GM21360 (cell line): ENCODE data around the gene CMTM4.
"Not testable (repeated sequence)": the region's sequence is repeated elsewhere in the genome, so short reads cannot be mapped to it uniquely, and the experiment has no call there.

ENCODE experiments used
- ATAC-seq: cut with Tn5 transposase; IDR thresholded peaks from one replicate; pipeline ENCODE4 v1.9.1; 2021; ENCODE audit warnings: mild to moderate bottlenecking, moderate library complexity; ENCODE audit not compliant: unreplicated experiment

Gene CMTM4

DNA sequence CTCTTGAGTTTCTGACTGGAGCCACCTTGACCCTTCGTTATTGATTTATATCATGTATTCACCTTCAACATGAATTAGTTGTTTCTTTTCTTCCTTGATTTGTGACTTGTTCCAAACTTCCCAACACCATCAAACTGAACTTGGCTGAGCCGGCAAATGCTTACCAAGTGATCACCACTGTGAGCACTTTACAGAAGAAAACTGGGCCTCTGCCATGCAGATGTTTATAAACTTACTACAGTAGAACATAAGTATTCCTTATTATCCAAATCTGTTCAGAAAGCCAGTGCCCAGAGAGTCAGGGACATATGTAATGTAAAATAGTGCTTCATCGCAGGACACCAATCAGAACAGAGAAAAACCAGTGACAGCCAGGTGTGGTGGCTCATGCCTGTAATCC lies 19.9 kb downstream of the CMTM4 start:
- no peak for ATAC-seq

DNA sequence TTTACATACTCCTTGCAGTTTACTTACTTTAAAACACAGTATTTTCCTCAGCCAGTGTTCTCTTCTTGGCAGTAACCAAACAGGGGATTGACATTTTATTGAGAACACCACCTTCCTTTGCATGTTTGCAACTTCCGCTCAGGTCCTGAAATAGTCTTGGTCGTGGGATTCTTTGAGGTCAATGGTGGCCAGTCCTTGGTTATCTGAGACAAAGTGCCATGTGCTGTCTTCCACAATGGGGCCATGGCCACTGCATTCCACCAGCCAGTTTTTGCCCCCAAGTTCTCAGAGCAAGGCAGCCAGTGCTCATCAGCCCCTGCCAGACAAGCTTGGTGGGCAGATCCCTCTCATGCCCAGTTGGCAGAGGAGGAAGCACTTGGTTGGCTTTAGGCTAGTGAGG lies 22.9 kb downstream of the CMTM4 start:
- no peak for ATAC-seq

DNA sequence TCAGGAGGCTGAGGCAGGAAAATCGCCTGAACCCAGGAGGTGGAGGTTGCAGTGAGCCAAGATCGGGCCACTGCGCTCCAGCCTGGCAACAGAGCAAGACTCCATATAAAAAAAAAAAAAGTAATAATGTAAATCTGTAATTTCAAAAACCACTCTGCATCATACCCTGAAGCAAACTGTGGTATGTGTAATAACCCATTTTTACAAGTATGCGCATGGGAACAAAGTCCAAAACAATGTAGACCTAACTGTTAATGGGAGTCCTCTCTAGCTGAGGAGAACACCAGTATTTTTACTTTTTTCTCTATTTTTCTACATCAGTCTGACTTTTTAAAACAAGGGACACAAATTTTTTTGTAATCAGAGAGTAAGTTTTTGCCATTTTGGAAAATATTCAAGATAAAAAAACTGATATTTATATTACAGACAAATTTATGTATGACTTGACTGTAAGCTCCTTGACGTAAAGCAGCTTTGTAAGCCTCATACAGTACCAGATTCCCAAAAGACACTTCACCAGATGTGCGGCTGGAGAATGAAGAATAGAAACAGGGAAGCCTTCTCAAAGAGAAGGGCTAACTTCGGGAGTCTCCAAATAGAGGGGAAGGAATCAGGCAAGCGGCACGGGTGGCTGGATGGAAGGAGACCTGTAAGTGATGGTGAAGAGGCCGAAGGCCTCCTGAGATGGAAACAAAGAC lies 25.7 kb downstream of the CMTM4 start:
- ATAC-seq: no peak

- no peak for ATAC-seq
These were observed 27.6 kb downstream of the CMTM4 start for GRCh38 chr16:66668777-66669444.

DNA sequence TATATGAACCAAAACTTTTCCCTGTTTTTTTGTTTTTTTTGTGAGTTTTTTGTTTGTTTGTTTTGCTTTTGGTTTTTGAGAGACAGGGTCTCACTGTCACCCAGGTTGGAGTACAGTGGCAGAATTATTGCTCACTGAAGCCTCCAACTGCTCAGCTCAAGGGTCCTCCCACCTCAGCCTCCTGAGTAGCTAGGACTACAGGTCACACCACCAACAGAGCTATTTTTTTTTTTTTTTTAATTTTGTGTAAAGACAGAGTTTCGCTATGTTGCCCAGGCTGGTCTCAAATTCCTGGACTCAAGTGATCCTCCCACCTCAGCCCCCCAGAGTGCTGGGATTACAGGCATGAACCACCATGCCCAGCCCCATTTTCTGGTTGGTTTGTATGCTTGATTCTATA lies 28.6 kb downstream of the CMTM4 start:
- no peak for ATAC-seq

DNA sequence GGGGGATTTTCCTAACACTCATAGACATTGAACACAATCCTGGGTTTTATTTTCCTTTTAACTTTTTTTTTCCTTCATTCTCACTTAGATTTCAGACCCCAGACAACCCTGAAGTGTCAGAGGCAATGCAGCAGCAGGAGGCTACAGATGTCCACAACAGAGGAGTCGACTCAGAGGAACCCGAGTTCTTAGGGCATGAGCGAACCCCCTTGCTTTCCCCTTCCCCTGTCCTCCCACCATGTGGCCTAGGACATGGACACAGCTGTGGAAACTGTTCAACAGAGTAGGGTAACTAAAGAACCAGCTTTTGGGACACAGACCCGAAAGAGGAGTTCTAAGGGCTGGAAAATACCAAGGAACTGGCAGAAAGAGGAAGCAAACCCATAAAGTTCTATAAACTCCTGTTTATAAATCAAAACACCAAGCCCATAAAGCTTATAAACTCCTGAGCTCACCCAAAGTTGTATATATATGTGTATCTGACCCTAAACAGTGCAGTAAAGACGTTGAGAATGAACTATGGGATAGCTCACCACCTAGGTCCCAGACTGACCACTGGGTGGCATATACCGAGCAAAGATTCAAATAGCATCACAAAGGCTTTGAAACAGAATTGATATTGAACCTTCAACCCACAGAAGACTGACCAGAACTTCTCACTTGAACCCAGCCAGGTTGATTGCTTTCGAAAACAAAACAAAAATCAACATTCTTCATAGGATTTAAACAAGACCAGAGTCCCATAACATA lies 33.9 kb downstream of the CMTM4 start:
- ATAC-seq: no peak

DNA sequence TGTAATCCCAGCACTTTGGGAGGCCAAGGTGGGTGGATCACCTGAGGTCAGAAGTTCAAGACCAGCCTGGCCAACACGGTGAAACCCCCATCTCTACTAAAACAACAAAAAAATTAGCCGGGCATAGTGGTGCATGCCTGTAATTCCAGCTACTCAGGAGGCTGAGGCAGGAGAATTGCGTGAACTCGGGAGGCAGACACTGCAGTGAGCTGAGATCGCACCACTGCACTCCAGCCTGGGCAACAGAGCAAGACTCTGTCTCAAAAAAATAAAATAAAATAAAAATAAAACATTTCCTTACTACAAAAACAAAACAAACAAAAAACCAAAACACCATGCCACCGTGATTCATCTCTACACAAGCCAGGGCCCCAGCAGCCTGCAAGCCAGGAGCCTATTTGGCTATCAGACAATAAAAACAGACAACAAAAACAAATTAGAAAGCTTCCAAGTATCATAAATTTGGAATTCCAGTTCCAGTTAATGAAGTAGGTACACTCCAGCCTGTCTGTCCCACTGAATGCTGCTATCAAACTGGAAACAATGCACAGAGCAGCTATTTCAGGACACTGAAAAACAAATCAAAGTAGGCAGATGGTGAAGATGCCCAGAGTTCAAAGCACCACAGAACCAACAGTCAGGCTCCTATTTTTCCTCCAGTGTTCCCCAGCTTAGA lies 34.7 kb downstream of the CMTM4 start:
- not testable (repeated sequence) for ATAC-seq

GRCh38 chr16:66661210-66661560 lies 35.4 kb downstream of the CMTM4 start:
- no peak for ATAC-seq

DNA sequence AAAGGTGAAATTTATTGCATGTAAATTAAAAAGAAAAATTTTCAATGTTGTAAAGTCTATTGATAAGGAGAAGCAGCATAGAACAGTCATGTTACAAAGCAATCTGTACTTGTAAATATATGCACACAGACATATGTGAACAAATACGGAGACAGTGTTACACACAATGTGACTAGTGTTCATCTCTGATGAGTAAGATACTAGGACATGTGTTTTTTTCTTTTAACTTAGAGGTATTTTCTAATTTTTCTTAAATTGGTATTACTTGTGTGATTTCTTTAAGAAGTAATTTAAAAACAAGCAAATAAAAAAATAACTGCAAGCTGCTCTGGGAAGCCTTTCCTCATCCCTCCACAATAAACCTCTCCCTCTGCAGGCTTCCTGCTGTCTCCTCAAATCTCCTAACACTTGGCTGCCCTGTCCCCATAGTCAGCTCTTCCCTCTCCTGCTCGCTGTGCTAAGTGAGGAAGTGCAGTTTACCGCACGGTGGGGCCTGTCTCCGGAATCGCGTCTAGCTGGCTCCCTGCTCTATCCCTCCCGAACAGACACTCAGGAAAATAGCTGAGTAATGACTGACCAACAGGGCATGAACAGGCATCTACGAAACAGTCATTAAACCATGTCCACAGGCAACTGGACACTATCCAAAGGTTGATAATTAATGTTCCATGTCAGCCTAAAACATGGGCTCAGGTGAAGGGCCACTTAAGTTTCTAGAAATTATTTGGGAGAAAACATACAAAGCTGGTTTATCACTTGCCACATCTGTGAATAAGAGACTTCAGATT lies 35.9 kb downstream of the CMTM4 start:
- ATAC-seq: no peak

GRCh38 chr16:66658860-66659190 lies 37.7 kb downstream of the CMTM4 start:
- no peak for ATAC-seq

- no peak for ATAC-seq
These were observed 38.2 kb downstream of the CMTM4 start for GRCh38 chr16:66658143-66658859.

DNA sequence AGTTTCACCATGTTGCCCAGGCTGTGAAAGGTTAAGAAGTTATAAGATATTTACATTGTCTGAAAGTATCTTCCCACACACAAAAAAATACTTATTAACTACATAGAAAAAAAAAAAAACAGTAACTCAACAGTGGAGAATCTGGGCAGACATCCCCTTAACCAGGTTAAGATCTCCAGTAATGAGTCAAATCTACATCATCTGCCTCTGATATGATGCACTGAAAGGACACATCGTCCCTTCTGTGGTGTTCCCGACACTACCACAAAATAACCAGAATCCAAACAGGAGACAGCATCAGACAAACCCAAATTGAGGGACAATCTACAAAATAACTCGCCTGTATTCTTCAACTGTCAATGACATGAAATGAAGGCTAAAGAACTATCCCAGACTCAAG lies 40.0 kb downstream of the CMTM4 start:
- no peak for ATAC-seq

GRCh38 chr16:66653581-66654350 lies 42.8 kb downstream of the CMTM4 start:
- ATAC-seq: no peak

GRCh38 chr16:66652661-66653360 lies 43.7 kb downstream of the CMTM4 start:
- no peak for ATAC-seq

DNA sequence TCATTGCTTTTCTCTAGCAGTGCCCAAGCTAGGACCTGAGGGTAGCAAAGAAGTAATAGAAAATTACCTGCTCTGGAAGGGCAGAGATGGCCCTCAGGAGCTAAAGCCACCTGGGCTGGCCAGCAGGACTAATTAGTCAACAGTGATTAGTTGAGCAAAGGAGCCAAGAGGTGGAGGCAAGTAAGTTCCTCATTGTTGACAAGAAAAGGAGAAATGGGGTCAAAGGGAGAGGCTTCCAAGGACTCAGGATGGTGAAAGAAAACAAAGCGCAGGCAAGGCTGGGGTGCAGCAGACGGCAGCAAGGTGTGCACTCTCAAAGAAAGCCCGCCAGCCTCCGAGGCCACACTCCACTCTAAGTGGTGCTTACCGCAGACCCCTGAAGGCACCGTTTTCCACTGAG lies 44.6 kb downstream of the CMTM4 start:
- ATAC-seq: no peak

- no peak for ATAC-seq
These were observed 45.1 kb downstream of the CMTM4 start for GRCh38 chr16:66651474-66651765.

DNA sequence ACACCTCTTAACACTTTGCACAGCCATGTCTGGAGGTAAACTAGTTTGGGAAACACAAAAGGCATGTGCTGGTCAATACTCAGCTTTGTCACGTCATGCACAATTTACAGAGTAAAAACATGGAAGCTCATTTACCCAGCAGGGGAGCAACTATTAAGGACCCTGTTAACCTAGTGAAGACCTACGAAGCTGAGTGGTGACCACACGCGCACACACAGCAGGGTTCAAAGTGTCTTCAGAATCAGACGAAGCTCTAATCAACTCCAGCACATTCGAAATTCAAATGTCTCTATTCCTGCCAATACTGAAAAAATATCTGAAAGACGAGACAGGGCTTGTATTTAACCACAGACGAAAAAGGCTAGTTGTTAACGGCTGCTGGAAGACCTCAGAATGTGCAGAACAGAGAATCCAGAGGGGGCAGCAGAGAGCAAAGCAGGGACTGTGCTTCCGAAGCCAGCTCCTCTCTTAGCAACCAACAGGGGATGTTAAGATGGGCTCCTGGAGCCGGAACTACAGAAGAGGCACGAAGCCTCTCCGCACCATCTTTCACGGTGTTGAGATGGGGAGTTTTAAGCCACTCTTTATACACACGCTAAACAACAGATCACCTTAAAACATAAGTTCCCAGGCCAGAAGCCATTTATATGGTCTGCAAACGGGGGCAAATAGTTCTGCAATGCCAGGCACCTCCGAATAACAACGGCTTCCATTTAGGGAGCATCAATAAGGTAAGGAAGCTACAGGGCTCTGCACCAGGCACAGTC lies 45.7 kb downstream of the CMTM4 start:
- peak; percentile 92 for ATAC-seq

DNA sequence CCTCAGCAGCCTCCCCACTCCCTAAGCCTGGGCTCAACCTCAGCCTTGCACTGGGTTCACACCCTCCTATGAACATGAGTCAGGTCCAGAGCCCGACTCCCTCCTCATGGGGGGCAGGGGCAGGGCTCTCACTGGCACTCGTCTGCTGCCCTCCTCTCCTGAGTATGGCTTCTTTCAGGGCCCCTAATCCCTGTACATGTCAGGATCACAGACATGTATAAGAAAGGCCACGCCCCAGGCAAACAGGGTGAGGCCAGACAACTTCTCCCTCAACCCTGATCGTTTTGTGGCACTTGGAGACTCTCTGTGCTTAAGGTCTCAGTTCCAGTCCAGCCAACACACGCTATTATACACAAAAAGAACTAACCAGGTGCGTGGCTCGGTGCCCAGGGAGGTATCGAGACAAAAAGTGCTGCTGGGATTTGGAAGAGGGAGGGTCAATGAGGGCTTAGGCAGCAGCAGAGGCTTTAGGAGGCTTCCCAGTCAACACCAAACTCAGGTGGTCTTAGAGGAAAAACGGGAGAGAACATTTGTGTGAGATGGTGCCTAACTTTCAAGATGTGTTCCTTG lies 46.8 kb downstream of the CMTM4 start:
- ATAC-seq: no peak
